K562 (cell line): ENCODE data around the gene EOLA1. TPM values are rescaled to one million over a fixed set of nuclear protein-coding genes. Genes with fewer than 3 reads are reported as not detected.

Source experiments
- CBFA2T3 ChIP-seq: fragments of 450-650 bp; IDR thresholded peaks from 2 replicates; pipeline ENCODE4 v1.6.1; 2017
- CEBPB ChIP-seq: fragments of 450-650 bp; IDR thresholded peaks from 2 replicates; pipeline ENCODE4 v1.6.1; 2016; ENCODE audit warnings: missing genetic modification characterization, missing compliant biosample characterization
- CREB1 ChIP-seq, 2 experiments: sonication (generic) in 1 of 2; formaldehyde crosslinking in 1 of 2; IDR thresholded peaks; 2 replicates each; pipeline versions ENCODE4 v1.6.1 to v1.8.0; 2012 to 2022; ENCODE audit warnings: inconsistent platforms in 1 of 2, mild to moderate bottlenecking in 1 of 2, missing genetic modification reagents in 1 of 2, moderate library complexity in 1 of 2
- CTCF ChIP-seq, 3 experiments: IDR thresholded peaks in 2 of 3; conservative IDR thresholded peaks in 1 of 3; 2 replicates each; pipeline ENCODE4 v1.5.1; 2011 to 2012; ENCODE audit warnings: low read length in 3 of 3, mild to moderate bottlenecking in 3 of 3, control low read depth in 2 of 3, improper control_type of control experiment in 1 of 3, inconsistent platforms in 1 of 3, low read depth in 1 of 3, mixed read lengths in 1 of 3, moderate library complexity in 1 of 3; ENCODE audit not compliant: insufficient read depth in 2 of 3
- CXXC5 ChIP-seq: fragments of 250-450 bp; sonication (Bioruptor Pico); IDR thresholded peaks from 2 replicates; pipeline ENCODE4 v1.8.0; 2022; ENCODE audit warnings: inconsistent platforms, mild to moderate bottlenecking, moderate library complexity
- EWSR1 ChIP-seq: fragments of 450-650 bp; IDR thresholded peaks from 2 replicates; pipeline ENCODE4 v1.6.1; 2018; ENCODE audit warnings: borderline replicate concordance, mild to moderate bottlenecking, low read depth, moderate library complexity; ENCODE audit not compliant: partially characterized antibody
- FOXO4 ChIP-seq: fragments of 450-650 bp; formaldehyde crosslinking; IDR thresholded peaks from 2 replicates; pipeline ENCODE4 v1.4.0; 2020; ENCODE audit warnings: mild to moderate bottlenecking, moderate library complexity
- HNRNPLL ChIP-seq: fragments of 200-400 bp; formaldehyde crosslinking; IDR thresholded peaks from 2 replicates; pipeline ENCODE4 v1.6.1; 2017; ENCODE audit warnings: low read length, low read depth, mild to moderate bottlenecking; ENCODE audit not compliant: poor library complexity, severe bottlenecking
- KLF6 ChIP-seq: fragments of 250-450 bp; sonication (Bioruptor Pico); IDR thresholded peaks from 2 replicates; pipeline ENCODE4 v1.4.0; 2020; ENCODE audit warnings: mild to moderate bottlenecking, moderate library complexity, borderline replicate concordance
- MBD1 ChIP-seq: fragments of 250-450 bp; sonication (Bioruptor Pico); IDR thresholded peaks from 2 replicates; pipeline ENCODE4 v1.8.0; 2022; ENCODE audit warnings: inconsistent platforms
- MCM5 ChIP-seq: fragments of 450-650 bp; IDR thresholded peaks from 2 replicates; pipeline ENCODE4 v1.6.1; 2016; ENCODE audit warnings: low read depth
- NFIC ChIP-seq: fragments of 450-650 bp; IDR thresholded peaks from 2 replicates; pipeline ENCODE4 v1.6.1; 2017; ENCODE audit warnings: mild to moderate bottlenecking, inconsistent platforms
- PCBP1 ChIP-seq: fragments of 200-400 bp; formaldehyde crosslinking; IDR thresholded peaks from 2 replicates; pipeline ENCODE4 v1.6.1; 2018; ENCODE audit warnings: mild to moderate bottlenecking, low read depth, low read length; ENCODE audit not compliant: poor library complexity, severe bottlenecking
- POLR2AphosphoS5 ChIP-seq: IDR thresholded peaks from 2 replicates; pipeline ENCODE4 v1.6.1; 2011; ENCODE audit warnings: mild to moderate bottlenecking, low read depth, low read length, moderate library complexity; ENCODE audit not compliant: control insufficient read depth, insufficient read depth
- RAD21 ChIP-seq, 2 experiments: fragments of 250-450 bp in 1 of 2; fragments of 450-650 bp in 1 of 2; sonication (Bioruptor Pico) in 1 of 2; formaldehyde crosslinking in 1 of 2; IDR thresholded peaks in 1 of 2; conservative IDR thresholded peaks in 1 of 2; 2 replicates each; pipeline versions ENCODE4 v1.4.0 to v1.8.0; 2020 to 2022; ENCODE audit warnings: mild to moderate bottlenecking in 2 of 2, moderate library complexity in 1 of 2
- SUPT5H ChIP-seq: fragments of 450-650 bp; IDR thresholded peaks from 2 replicates; pipeline ENCODE4 v1.6.1; 2016
- TAF1 ChIP-seq: IDR thresholded peaks from 2 replicates; pipeline ENCODE4 v1.6.1; 2011; ENCODE audit warnings: mild to moderate bottlenecking, low read length, moderate library complexity; ENCODE audit not compliant: insufficient read depth, control insufficient read depth, severe bottlenecking; ENCODE audit errors: extremely low read depth
- ZKSCAN3 ChIP-seq: fragments of 250-450 bp; sonication (Bioruptor Pico); IDR thresholded peaks from 2 replicates; pipeline ENCODE4 v1.4.0; 2020
- ZNF140 ChIP-seq: fragments of 250-450 bp; sonication (Bioruptor Pico); IDR thresholded peaks from 2 replicates; pipeline ENCODE4 v1.8.0; 2021; ENCODE audit warnings: moderate library complexity, mild to moderate bottlenecking, inconsistent platforms
- ZNF175 ChIP-seq: fragments of 200-800 bp; sonication (Bioruptor generic); IDR thresholded peaks from 2 replicates; pipeline ENCODE4 v1.6.1; 2016; ENCODE audit warnings: low read depth, mild to moderate bottlenecking, missing genetic modification characterization, missing compliant biosample characterization
- ZNF589 ChIP-seq: fragments of 200-800 bp; sonication (Bioruptor generic); IDR thresholded peaks from 2 replicates; pipeline ENCODE4 v1.6.1; 2016; ENCODE audit warnings: low read depth, missing genetic modification characterization, missing compliant biosample characterization
- ZNF785 ChIP-seq: fragments of 250-450 bp; sonication (Bioruptor Pico); IDR thresholded peaks from 2 replicates; pipeline ENCODE4 v1.4.0; 2020; ENCODE audit warnings: mild to moderate bottlenecking
- ZSCAN32 ChIP-seq: fragments of 450-650 bp; formaldehyde crosslinking; IDR thresholded peaks from 2 replicates; pipeline ENCODE4 v1.4.0; 2020; ENCODE audit warnings: mild to moderate bottlenecking, moderate library complexity
- polyA plus RNA-seq, 8 experiments: library from polyadenylated mRNA; depleted of rRNA in 4 of 8; stranded (reverse) in 5 of 8; unstranded in 3 of 8; fragments of >200 nt; fragmentation: Nextera tagmentation in 2 of 8; fragmentation: Illumina TruSeq in 1 of 8; extraction: Ambion mirVana in 2 of 8; extraction: Trizol in 1 of 8; gene quantifications; 2 replicates each; pipeline versions ENCODE4 v1.2.1 to v1.2.3, GENCODE V29; 2011 to 2014; ENCODE audit warnings: inconsistent platforms in 1 of 8, missing spikeins in 1 of 8
- total RNA-seq, 7 experiments: library from RNA; depleted of rRNA in 6 of 7; stranded (reverse); fragments of >200 nt in 6 of 7; fragmentation: Illumina TruSeq in 2 of 7; extraction: Trizol in 2 of 7; gene quantifications; 2 replicates each; pipeline versions ENCODE4 v1.2.1 to v1.2.3, GENCODE V29; 2011 to 2021; ENCODE audit warnings: low replicate concordance in 1 of 7

The EOLA1 gene
- total and polyA plus RNA-seq, 9 of the 15 experiments (the other 6 are each of a cell fraction or from before 2014, with no cell fraction given), result 6.3 to 32.9 (median 18.2) TPM

- no peak for TF ChIP-seq KLF6 (CRISPR knock-in tag)
- peak; percentile 72 for TF ChIP-seq HNRNPLL
- peak; percentile 73 for TF ChIP-seq TAF1
- no peak for TF ChIP-seq NFIC
- TF ChIP-seq EWSR1, result no peak
- no peak for TF ChIP-seq MCM5
- no peak for TF ChIP-seq MBD1 (CRISPR knock-in tag)
- no peak for TF ChIP-seq ZNF140 (CRISPR knock-in tag)
- no peak for TF ChIP-seq PCBP1
- TF ChIP-seq ZNF589 (CRISPR knock-in tag), result no peak
- TF ChIP-seq POLR2AphosphoS5, result peak; percentile 60
- TF ChIP-seq SUPT5H, result peak; percentile 65
- no peak for TF ChIP-seq FOXO4 (CRISPR knock-in tag)
- TF ChIP-seq ZSCAN32 (CRISPR knock-in tag), result no peak
- TF ChIP-seq RAD21 (CRISPR knock-in tag; conservative IDR thresholded peaks at IDR 0.05 in 1 of 2, IDR thresholded peaks at IDR 0.05 in 1 of 2), result no peak
- TF ChIP-seq CXXC5 (CRISPR knock-in tag), result peak; percentile 92
- peak in 1 of 3 experiments; percentile 18; a peak in 1 of 6 replicates for TF ChIP-seq CTCF (IDR thresholded peaks at IDR 0.05 in 2 of 3, conservative IDR thresholded peaks at IDR 0.05 in 1 of 3; ENCODE audit: insufficient read depth in 2 of 3, low read depth in 1 of 3, low read length in 3 of 3)
- TF ChIP-seq ZNF785 (CRISPR knock-in tag), result no peak
- peak; percentile 37; the same call in 1 of the 2 replicates for TF ChIP-seq CEBPB (tag)
- TF ChIP-seq ZKSCAN3 (CRISPR knock-in tag), result no peak
- peak; percentile 73; the same call in 1 of the 2 replicates for TF ChIP-seq CREB1 (IDR thresholded peaks at IDR 0.05)
- TF ChIP-seq CREB1 (CRISPR knock-in tag; IDR thresholded peaks at IDR 0.05), result peak; percentile 67; the same call in 1 of the 2 replicates
- TF ChIP-seq ZNF175 (CRISPR knock-in tag), result 0 out of 2 replicates have a peak, but pooled peaks have one; percentile 30
- no peak for TF ChIP-seq CBFA2T3
Observed at GRCh38 chrX:149504915-149505651, 35.7 kb upstream of the EOLA1 start, which contains the start of gene IDS (continued).
